GM23338 (cell line): ENCODE data around the gene AXL. TPM values are rescaled to one million over a fixed set of nuclear protein-coding genes. Genes with fewer than 3 reads are reported as not detected.

Source experiments
- ATAC-seq: fragments of 200-7000 bp; cut with Tn5 transposase; 3 replicates; pipeline ENCODE4 v1.9.1; 2020
- DNase-seq: peaks from one replicate; pipeline ENCODE4 v3.0.0-alpha.2; 2015; ENCODE audit warnings: low spot score
- H2AFZ ChIP-seq: fragments of 200-600 bp; sonication (generic); 2 replicates; pipeline ENCODE4 v1.8.0; 2016; ENCODE audit warnings: antibody characterized with exemption, mild to moderate bottlenecking, moderate library complexity
- H3F3A ChIP-seq: fragments of 200-600 bp; sonication (generic); replicated peaks from 2 replicates; pipeline ENCODE4 v1.8.0; 2017; ENCODE audit warnings: antibody characterized with exemption, mixed run types, low read depth
- H3K27ac ChIP-seq: fragments of 200-600 bp; sonication (generic); 2 replicates; pipeline ENCODE4 v1.6.1; 2016; ENCODE audit warnings: low read depth
- H3K27me3 ChIP-seq: fragments of 200-600 bp; sonication (generic); 2 replicates; pipeline ENCODE4 v1.8.0; 2016; ENCODE audit warnings: mild to moderate bottlenecking, mixed run types, moderate library complexity; ENCODE audit not compliant: insufficient read depth
- H3K36me3 ChIP-seq: fragments of 200-600 bp; sonication (generic); 2 replicates; pipeline ENCODE4 v1.8.0; 2016; ENCODE audit warnings: mild to moderate bottlenecking; ENCODE audit not compliant: insufficient read depth
- H3K4me1 ChIP-seq: fragments of 200-600 bp; sonication (generic); 2 replicates; pipeline ENCODE4 v1.8.0; 2016; ENCODE audit warnings: mild to moderate bottlenecking, moderate library complexity; ENCODE audit not compliant: insufficient read depth
- H3K4me2 ChIP-seq: fragments of 200-600 bp; sonication (generic); 2 replicates; pipeline ENCODE4 v1.7.1; 2017; ENCODE audit warnings: mixed run types
- H3K4me3 ChIP-seq: fragments of 200-600 bp; sonication (generic); 2 replicates; pipeline ENCODE4 v1.6.1; 2016; ENCODE audit warnings: mixed run types
- H3K79me2 ChIP-seq: fragments of 200-600 bp; sonication (generic); replicated peaks from 2 replicates; pipeline ENCODE4 v1.8.0; 2017; ENCODE audit warnings: mild to moderate bottlenecking; ENCODE audit not compliant: insufficient read depth
- H3K9me2 ChIP-seq: fragments of 200-600 bp; sonication (generic); 2 replicates; pipeline ENCODE4 v1.8.0; 2017; ENCODE audit not compliant: insufficient read depth
- H4K20me1 ChIP-seq: fragments of 200-600 bp; sonication (generic); replicated peaks from 2 replicates; pipeline ENCODE4 v1.8.0; 2017; ENCODE audit warnings: mild to moderate bottlenecking; ENCODE audit not compliant: insufficient read depth
- H3K27ac Mint-ChIP-seq: 2 replicates; pipeline ENCODE4 v1.8.0; 2020; ENCODE audit warnings: inconsistent platforms, mild to moderate bottlenecking, moderate library complexity, mixed read lengths
- H3K27me3 Mint-ChIP-seq: 3 replicates; pipeline ENCODE4 v1.8.0; 2022; ENCODE audit warnings: low read depth, mild to moderate bottlenecking, moderate library complexity, mixed read lengths, inconsistent platforms; ENCODE audit not compliant: insufficient read depth, poor library complexity
- H3K36me3 Mint-ChIP-seq: 3 replicates; pipeline ENCODE4 v1.8.0; 2021; ENCODE audit warnings: low read depth, mild to moderate bottlenecking, inconsistent platforms, moderate library complexity, mixed read lengths
- H3K4me1 Mint-ChIP-seq: 3 replicates; pipeline ENCODE4 v1.8.0; 2020; ENCODE audit warnings: mild to moderate bottlenecking, inconsistent platforms, mixed read lengths
- H3K4me3 Mint-ChIP-seq: 3 replicates; pipeline ENCODE4 v1.8.0; 2021; ENCODE audit warnings: moderate library complexity, mild to moderate bottlenecking, inconsistent platforms, mixed read lengths
- H3K9me3 Mint-ChIP-seq: 3 replicates; pipeline ENCODE4 v1.8.0; 2020; ENCODE audit warnings: moderate library complexity, mild to moderate bottlenecking, inconsistent platforms, mixed read lengths
- CREB1 ChIP-seq: fragments of 250-450 bp; sonication (Bioruptor Pico); IDR thresholded peaks from 2 replicates; pipeline ENCODE4 v1.5.0; 2020; ENCODE audit warnings: low read depth, mild to moderate bottlenecking, moderate library complexity
- CTCF ChIP-seq, 2 experiments: fragments of 200-600 bp in 1 of 2; sonication (generic) in 1 of 2; conservative IDR thresholded peaks; 2 replicates each; pipeline versions ENCODE4 v1.5.1 to v1.6.1; 2016 to 2017; ENCODE audit warnings: antibody characterized with exemption in 2 of 2, low read depth in 2 of 2, mild to moderate bottlenecking in 2 of 2, moderate library complexity in 1 of 2
- ETS1 ChIP-seq: IDR thresholded peaks from 2 replicates; pipeline ENCODE4 v1.6.1; 2016; ENCODE audit warnings: antibody characterized with exemption
- EZH2 ChIP-seq: fragments of 200-600 bp; sonication (generic); IDR thresholded peaks from one replicate; pipeline ENCODE4 v1.8.0; 2017; ENCODE audit warnings: antibody characterized with exemption, mild to moderate bottlenecking, low read depth; ENCODE audit not compliant: unreplicated experiment
- EZH2phosphoT487 ChIP-seq: fragments of 200-600 bp; sonication (generic); IDR thresholded peaks from one replicate; pipeline ENCODE4 v1.8.1; 2018; ENCODE audit warnings: antibody characterized with exemption; ENCODE audit not compliant: unreplicated experiment
- JUNB ChIP-seq: IDR thresholded peaks from one replicate; pipeline ENCODE4 v1.6.1; 2016; ENCODE audit warnings: antibody characterized with exemption; ENCODE audit not compliant: unreplicated experiment
- NANOG ChIP-seq: IDR thresholded peaks from 2 replicates; pipeline ENCODE4 v1.6.1; 2016; ENCODE audit warnings: antibody characterized with exemption, borderline replicate concordance
- POLR2AphosphoS5 ChIP-seq: IDR thresholded peaks from 2 replicates; pipeline ENCODE4 v1.6.1; 2016; ENCODE audit warnings: antibody characterized with exemption, low read depth
- REST ChIP-seq: IDR thresholded peaks from one replicate; pipeline ENCODE4 v1.6.1; 2018; ENCODE audit warnings: antibody characterized with exemption; ENCODE audit not compliant: unreplicated experiment
- STAT1 ChIP-seq: IDR thresholded peaks from one replicate; pipeline ENCODE4 v1.6.1; 2016; ENCODE audit warnings: antibody characterized with exemption; ENCODE audit not compliant: unreplicated experiment
- ZNF114 ChIP-seq: fragments of 250-450 bp; sonication (Bioruptor Pico); IDR thresholded peaks from 2 replicates; pipeline ENCODE4 v1.5.0; 2020; ENCODE audit warnings: mild to moderate bottlenecking, moderate library complexity
- ZNF331 ChIP-seq: fragments of 250-450 bp; sonication (Bioruptor Pico); IDR thresholded peaks from 2 replicates; pipeline ENCODE4 v1.5.0; 2020; ENCODE audit warnings: low read depth, mild to moderate bottlenecking, moderate library complexity
- polyA plus RNA-seq: library from polyadenylated mRNA; unstranded; fragments of >200 nt; fragmentation: Nextera tagmentation; extraction: Ambion mirVana; gene quantifications from 2 replicates; pipeline ENCODE4 v1.2.1, GENCODE V29; 2016
- total RNA-seq: library from RNA; depleted of rRNA; stranded (reverse); fragments of >200 nt; shearing (Covaris generic); gene quantifications from 2 replicates; pipeline ENCODE4 v1.2.3, GENCODE V29; 2014

Gene AXL
- total and polyA plus RNA-seq, 2 experiments from 2014 or later, result 9.0 to 28.4 TPM

GRCh38 chr19:41299755-41300089, 80.7 kb downstream of the AXL start (continued):
- TF ChIP-seq STAT1, result no peak
- no peak for TF ChIP-seq CREB1 (CRISPR knock-in tag)
- TF ChIP-seq JUNB, result no peak
- no peak for TF ChIP-seq POLR2AphosphoS5
- TF ChIP-seq ETS1, result no peak
- no peak for TF ChIP-seq CTCF (conservative IDR thresholded peaks at IDR 0.05; ENCODE audit: low read depth in 2 of 2)
- no peak for TF ChIP-seq ZNF331 (CRISPR knock-in tag)
- no peak for TF ChIP-seq EZH2phosphoT487
- TF ChIP-seq ZNF114 (CRISPR knock-in tag), result no peak
- no peak for TF ChIP-seq NANOG

- ATAC-seq, result no peak
- Mint-ChIP-seq H3K36me3 (peaks cover 98% of the 10 kb centered on the region), H3K4me3 (no peak overlapping the region), H3K4me1 (no peaks in the 10 kb centered on the region), H3K27me3 (peaks cover 5% of the 10 kb centered on the region), H3K9me3 (no peaks in the 10 kb centered on the region), H3K27ac (no peak overlapping the region)
- peaks cover 38% of the 10 kb centered on the region for H4K20me1 ChIP-seq
- H3K4me3 ChIP-seq, result no peak overlapping the region
- H3K27ac ChIP-seq, result no peak overlapping the region
- H3K4me2 ChIP-seq, result no peak overlapping the region
- no peak overlapping the region for H2AFZ ChIP-seq
- H3K9me2 ChIP-seq, result no peaks in the 10 kb centered on the region
- H3F3A ChIP-seq, result peaks cover 34% of the 10 kb centered on the region
- H3K36me3 ChIP-seq, result peaks cover 88% of the 10 kb centered on the region
- H3K79me2 ChIP-seq, result 0 out of 2 replicates have a peak, but pooled peaks cover under 1% of the 10 kb centered on the region
- no peaks in the 10 kb centered on the region for H3K27me3 ChIP-seq
- no peak for DNase-seq
- no peaks in the 10 kb centered on the region for H3K4me1 ChIP-seq
- TF ChIP-seq EZH2, result no peak
- TF ChIP-seq REST, result no peak
- TF ChIP-seq CTCF (conservative IDR thresholded peaks at IDR 0.05; ENCODE audit: low read depth in 2 of 2), result no peak
- TF ChIP-seq CREB1 (CRISPR knock-in tag), result no peak
- no peak for TF ChIP-seq EZH2phosphoT487
- no peak for TF ChIP-seq JUNB
Measured at GRCh38 chr19:41300555-41300954, 81.5 kb downstream of the AXL start.
